Astrocyte (in vitro differentiated cells and primary cell): ENCODE measurements around the gene SURF4.
"Not testable (repeated sequence)": the region's sequence is repeated elsewhere in the genome, so short reads cannot be mapped to it uniquely, and the experiment has no call there.

Experiments used
- EZH2 ChIP-seq: IDR thresholded peaks from 2 replicates; pipeline ENCODE4 v1.6.1; 2012; ENCODE audit warnings: mild to moderate bottlenecking, low read length, inconsistent platforms; ENCODE audit not compliant: insufficient read depth
- TF ChIP-seq, protein P1 (sequence below): IDR thresholded peaks from 2 replicates; pipeline ENCODE4 v1.5.1; 2011; ENCODE audit warnings: low read depth, mild to moderate bottlenecking, inconsistent platforms, low read length, moderate library complexity; ENCODE audit not compliant: insufficient read depth

DNA sequence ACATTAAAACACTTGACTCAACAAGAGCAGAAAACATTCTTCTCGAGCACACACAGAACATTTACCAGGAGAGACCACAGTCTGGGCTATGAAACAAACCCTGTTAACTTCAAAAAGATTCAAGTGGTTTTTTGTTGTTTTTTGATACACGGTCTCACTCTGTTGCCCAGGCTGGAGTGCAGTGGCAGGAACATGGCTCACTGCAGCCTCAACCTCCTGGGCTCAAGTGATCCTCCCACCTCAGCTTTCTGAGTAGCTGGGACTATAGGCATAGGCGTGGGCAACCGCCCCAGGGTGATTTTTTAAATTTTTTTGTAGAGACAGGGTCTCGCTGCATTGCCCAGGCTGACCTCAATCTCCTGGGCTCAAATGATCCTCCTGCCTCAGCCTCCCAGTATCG is 48.8 kb downstream of the SURF4 start:
- TF ChIP-seq, protein P1, sequence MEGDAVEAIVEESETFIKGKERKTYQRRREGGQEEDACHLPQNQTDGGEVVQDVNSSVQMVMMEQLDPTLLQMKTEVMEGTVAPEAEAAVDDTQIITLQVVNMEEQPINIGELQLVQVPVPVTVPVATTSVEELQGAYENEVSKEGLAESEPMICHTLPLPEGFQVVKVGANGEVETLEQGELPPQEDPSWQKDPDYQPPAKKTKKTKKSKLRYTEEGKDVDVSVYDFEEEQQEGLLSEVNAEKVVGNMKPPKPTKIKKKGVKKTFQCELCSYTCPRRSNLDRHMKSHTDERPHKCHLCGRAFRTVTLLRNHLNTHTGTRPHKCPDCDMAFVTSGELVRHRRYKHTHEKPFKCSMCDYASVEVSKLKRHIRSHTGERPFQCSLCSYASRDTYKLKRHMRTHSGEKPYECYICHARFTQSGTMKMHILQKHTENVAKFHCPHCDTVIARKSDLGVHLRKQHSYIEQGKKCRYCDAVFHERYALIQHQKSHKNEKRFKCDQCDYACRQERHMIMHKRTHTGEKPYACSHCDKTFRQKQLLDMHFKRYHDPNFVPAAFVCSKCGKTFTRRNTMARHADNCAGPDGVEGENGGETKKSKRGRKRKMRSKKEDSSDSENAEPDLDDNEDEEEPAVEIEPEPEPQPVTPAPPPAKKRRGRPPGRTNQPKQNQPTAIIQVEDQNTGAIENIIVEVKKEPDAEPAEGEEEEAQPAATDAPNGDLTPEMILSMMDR, result not testable (repeated sequence)
- not testable (repeated sequence) for TF ChIP-seq EZH2
